Cardiac muscle cell (in vitro differentiated cells and primary cell): ENCODE data around the gene ABLIM1. TPM values are rescaled to one million over a fixed set of nuclear protein-coding genes. Genes with fewer than 3 reads are reported as not detected.

Source experiments
- DNase-seq, 2 donors: peaks; one replicate each; pipeline versions ENCODE4 v3.0.0 to v3.0.0-alpha.2; 2010 to 2017; ENCODE audit warnings: low read depth in 1 of 2, low spot score in 1 of 2
- H3K27ac ChIP-seq: fragments of 200-600 bp; sonication (generic); 2 replicates; pipeline ENCODE4 v1.5.1; 2016
- H3K27me3 ChIP-seq: fragments of 200-600 bp; sonication (generic); 2 replicates; pipeline ENCODE4 v1.6.0; 2016; ENCODE audit warnings: control low read depth
- H3K36me3 ChIP-seq: fragments of 200-600 bp; sonication (generic); 2 replicates; pipeline ENCODE4 v1.5.1; 2016; ENCODE audit warnings: control low read depth
- H3K4me1 ChIP-seq: fragments of 200-600 bp; sonication (generic); 2 replicates; pipeline ENCODE4 v1.8.1; 2017; ENCODE audit warnings: low read depth, mild to moderate bottlenecking, mixed run types
- H3K4me3 ChIP-seq: fragments of 200-600 bp; sonication (generic); 2 replicates; pipeline ENCODE4 v1.5.1; 2016; ENCODE audit warnings: mild to moderate bottlenecking
- H3K9me3 ChIP-seq: fragments of 200-600 bp; sonication (generic); 2 replicates; pipeline ENCODE4 v1.5.1; 2017; ENCODE audit warnings: low read depth, mild to moderate bottlenecking, control low read depth
- CTCF ChIP-seq: IDR thresholded peaks from 2 replicates; pipeline ENCODE4 v1.5.1; 2012; ENCODE audit warnings: low read depth, mild to moderate bottlenecking, low read length
- polyA plus RNA-seq: library from polyadenylated mRNA; unstranded; fragments of >200 nt; fragmentation: Nextera tagmentation; extraction: Ambion mirVana; gene quantifications from 2 replicates; pipeline ENCODE4 v1.2.1, GENCODE V29; 2016
- total RNA-seq: library from RNA; depleted of rRNA; stranded (reverse); fragments of >200 nt; gene quantifications from 2 replicates; pipeline ENCODE4 v1.2.3, GENCODE V29; 2016

ABLIM1 gene
- total and polyA plus RNA-seq, 2 experiments from 2014 or later: 105 to 148 TPM

GRCh38 chr10:114611617-114612016 is 46.5 kb downstream of the ABLIM1 start:
- no peak for DNase-seq
- no peaks in the 10 kb centered on the region for H3K4me1 ChIP-seq
- H3K36me3 ChIP-seq: no peaks in the 10 kb centered on the region
- no peak overlapping the region for H3K4me3 ChIP-seq
- H3K27me3 ChIP-seq: no peaks in the 10 kb centered on the region
- H3K9me3 ChIP-seq: no peaks in the 10 kb centered on the region
- TF ChIP-seq CTCF: no peak
- no peak overlapping the region for H3K27ac ChIP-seq

GRCh38 chr10:114609518-114610426 is 48.3 kb downstream of the ABLIM1 start:
- Histone ChIP-seq H3K36me3 (no peaks in the 10 kb centered on the region), H3K4me3 (no peak overlapping the region), H3K9me3 (no peaks in the 10 kb centered on the region), H3K27me3 (no peaks in the 10 kb centered on the region), H3K27ac (no peak overlapping the region), H3K4me1 (peaks cover 3% of the 10 kb centered on the region)
- DNase-seq: no peak
- no peak for TF ChIP-seq CTCF

- peaks cover 10% of the 10 kb centered on the region for H3K4me1 ChIP-seq
- H3K27ac ChIP-seq: no peak overlapping the region
- no peak overlapping the region for H3K4me3 ChIP-seq
- DNase-seq: peak in 1 of 2 donors; percentile 62
- no peak for TF ChIP-seq CTCF
- no peaks in the 10 kb centered on the region for H3K36me3 ChIP-seq
- H3K27me3 ChIP-seq: no peaks in the 10 kb centered on the region
- no peaks in the 10 kb centered on the region for H3K9me3 ChIP-seq
Measured at GRCh38 chr10:114607358-114607998, 50.6 kb downstream of the ABLIM1 start.

GRCh38 chr10:114605155-114605797 is 52.8 kb downstream of the ABLIM1 start:
- Histone ChIP-seq H3K27ac (no peak overlapping the region), H3K27me3 (no peaks in the 10 kb centered on the region), H3K4me1 (peaks cover 10% of the 10 kb centered on the region), H3K36me3 (peaks cover 6% of the 10 kb centered on the region), H3K9me3 (no peaks in the 10 kb centered on the region), H3K4me3 (no peak overlapping the region)
- no peak for DNase-seq
- no peak for TF ChIP-seq CTCF

- DNase-seq: no peak
- Histone ChIP-seq H3K4me3 (no peak overlapping the region), H3K36me3 (peaks cover 6% of the 10 kb centered on the region), H3K4me1 (peaks cover 10% of the 10 kb centered on the region), H3K9me3 (no peaks in the 10 kb centered on the region), H3K27me3 (no peaks in the 10 kb centered on the region), H3K27ac (peak overlapping the region; percentile 32)
- TF ChIP-seq CTCF: no peak
Measured at GRCh38 chr10:114604357-114605130, 53.5 kb downstream of the ABLIM1 start.
